ENCODE results near the gene F13A1.

Gene F13A1

GRCh38 chr6:6239598-6240581 lies 80.6 kb downstream of the F13A1 start:
- DNase-seq, result no peak

- DNase-seq, result no peak
These were observed 83.6 kb downstream of the F13A1 start for GRCh38 chr6:6236730-6237469.

GRCh38 chr6:6235786-6236185 lies 84.7 kb downstream of the F13A1 start:
- no peak for DNase-seq

- no peak for DNase-seq
These were observed 85.5 kb downstream of the F13A1 start for GRCh38 chr6:6234963-6235362.

- no peak for DNase-seq
These were observed 90.2 kb downstream of the F13A1 start for GRCh38 chr6:6230286-6230685.

- DNase-seq, result no peak
These were observed 92.6 kb downstream of the F13A1 start for GRCh38 chr6:6227896-6228295.

- DNase-seq, result no peak
These were observed 94.5 kb downstream of the F13A1 start for GRCh38 chr6:6225885-6226529.

GRCh38 chr6:6224933-6225486 lies 95.5 kb downstream of the F13A1 start:
- no peak for DNase-seq

- peak; percentile 17 to 22 for DNase-seq
These were observed 98.5 kb downstream of the F13A1 start for GRCh38 chr6:6221787-6222535.

GRCh38 chr6:6220718-6221117 lies 99.7 kb downstream of the F13A1 start:
- DNase-seq, result peak; percentile 31 to 53

- DNase-seq, result no peak
These were observed 100.7 kb downstream of the F13A1 start for GRCh38 chr6:6219716-6220115.

- no peak for DNase-seq
These were observed 101.7 kb downstream of the F13A1 start for GRCh38 chr6:6218759-6219085.

- DNase-seq, result no peak
These were observed 102.4 kb downstream of the F13A1 start for GRCh38 chr6:6217855-6218758.

- DNase-seq, result no peak
These were observed 109.5 kb downstream of the F13A1 start for GRCh38 chr6:6210994-6211393.

GRCh38 chr6:6202886-6203285 lies 117.6 kb downstream of the F13A1 start:
- no peak for DNase-seq

GRCh38 chr6:6201200-6201599 lies 119.3 kb downstream of the F13A1 start:
- DNase-seq, result no peak

- no peak for DNase-seq
These were observed 120.8 kb downstream of the F13A1 start for GRCh38 chr6:6199678-6200077.

- DNase-seq, result no peak
These were observed 123.7 kb downstream of the F13A1 start for GRCh38 chr6:6196762-6197161.

GRCh38 chr6:6195080-6195479 lies 125.4 kb downstream of the F13A1 start:
- DNase-seq, result no peak

- DNase-seq, result no peak
These were observed 127.2 kb downstream of the F13A1 start for GRCh38 chr6:6193221-6193745.

GRCh38 chr6:6191909-6192308 lies 128.6 kb downstream of the F13A1 start:
- no peak for DNase-seq
